OCI-M2 (cell line): ENCODE measurements around the gene OGFOD3.
"Not testable (repeated sequence)": the region's sequence is repeated elsewhere in the genome, so short reads cannot be mapped to it uniquely, and the experiment has no call there.

ENCODE experiments used
- DNase-seq: peaks from one replicate; lab custom pipeline; 2025; ENCODE audit not compliant: unreplicated experiment; lab: John Stamatoyannopoulos, UW

OGFOD3 gene

DNA sequence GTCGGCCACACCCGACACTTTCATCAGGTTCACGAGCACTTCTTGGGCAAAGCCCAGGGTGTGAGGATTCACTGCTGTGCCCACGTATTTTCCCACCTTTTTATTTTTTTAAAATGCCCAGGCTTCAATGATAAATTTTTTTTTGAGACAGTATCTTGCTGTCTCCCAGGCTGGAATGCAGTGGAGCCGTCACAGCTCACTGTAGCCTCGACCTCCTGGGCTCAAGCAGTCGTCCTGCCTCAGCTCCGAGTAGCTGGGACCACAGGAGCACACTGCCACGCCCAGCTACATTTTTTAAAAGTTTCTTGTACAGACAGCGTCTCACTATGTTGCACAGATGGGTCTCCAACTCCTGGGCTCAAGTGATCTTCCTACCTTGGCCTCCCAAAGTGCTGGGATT, 29.0 kb downstream of the OGFOD3 start:
- no peak for DNase-seq

DNA sequence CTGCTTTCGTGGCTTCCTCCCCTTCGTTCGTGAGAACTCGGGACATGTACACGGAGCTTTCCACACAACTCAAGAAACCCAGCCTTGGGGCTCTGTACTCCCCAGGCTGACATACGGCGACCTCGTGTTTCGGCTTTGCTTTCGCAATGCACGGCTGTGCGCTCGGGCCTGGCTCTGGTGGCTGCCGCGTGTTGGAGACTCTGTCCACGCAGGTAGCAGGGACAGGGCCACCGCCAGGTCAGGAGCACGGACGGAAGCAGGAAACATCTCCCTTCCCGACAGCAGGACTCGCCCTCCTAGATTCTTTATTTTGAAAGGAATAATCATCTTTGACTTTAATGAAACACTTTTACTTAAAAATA, 29.5 kb downstream of the OGFOD3 start:
- no peak for DNase-seq

DNA sequence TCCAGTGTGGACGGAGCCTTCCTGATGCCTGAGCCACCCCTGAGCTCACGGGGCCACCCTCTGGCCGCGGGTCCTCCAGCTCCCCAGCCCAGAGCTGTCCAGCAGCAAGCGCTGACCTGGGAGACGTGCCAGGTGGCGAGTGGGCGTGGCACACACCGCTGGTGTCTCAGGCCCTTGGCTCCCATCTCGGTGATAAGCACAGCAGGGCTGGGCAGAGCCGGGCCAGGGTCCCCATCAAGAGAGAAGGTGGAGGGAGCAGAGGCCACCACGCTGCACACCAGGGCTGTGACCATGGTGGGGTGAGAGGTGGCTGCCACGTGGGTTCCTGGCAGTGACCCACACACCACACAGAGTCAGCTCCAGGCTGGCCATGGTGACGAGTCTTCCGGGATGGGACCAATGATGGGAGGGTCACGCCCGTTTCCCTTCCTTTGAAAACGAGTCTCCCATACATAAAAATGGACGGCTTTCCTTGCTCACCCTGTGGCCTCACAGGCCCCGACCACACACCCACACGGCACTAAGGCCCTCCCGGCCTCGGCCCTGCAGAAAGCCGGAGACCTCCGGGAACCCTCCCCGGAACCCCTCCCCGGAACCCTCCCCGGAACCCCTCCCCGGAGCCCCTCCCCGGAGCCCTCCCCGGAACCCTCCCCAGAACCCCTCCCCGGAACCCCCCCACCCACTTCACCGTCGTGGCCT, 30.0 kb downstream of the OGFOD3 start:
- DNase-seq, result no peak

DNA sequence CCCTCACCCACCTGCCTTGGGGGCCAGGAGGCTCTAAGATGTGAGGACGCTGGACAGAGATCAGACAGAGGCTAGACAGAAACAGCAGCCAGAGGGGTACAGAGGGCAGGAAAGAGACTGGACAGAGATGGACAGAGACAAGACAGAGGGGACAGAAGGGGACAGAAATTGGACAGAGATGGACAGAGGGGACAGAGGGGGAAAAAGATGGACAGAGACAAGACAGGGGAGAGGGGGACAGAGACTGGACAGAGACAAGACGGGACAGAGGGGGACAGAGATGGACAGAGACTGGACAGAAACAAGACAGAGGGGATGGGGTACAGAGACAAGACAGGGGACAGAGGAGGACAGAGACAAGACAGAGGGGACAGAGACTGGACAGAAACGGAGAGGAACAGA, 30.7 kb downstream of the OGFOD3 start:
- DNase-seq, result no peak

DNA sequence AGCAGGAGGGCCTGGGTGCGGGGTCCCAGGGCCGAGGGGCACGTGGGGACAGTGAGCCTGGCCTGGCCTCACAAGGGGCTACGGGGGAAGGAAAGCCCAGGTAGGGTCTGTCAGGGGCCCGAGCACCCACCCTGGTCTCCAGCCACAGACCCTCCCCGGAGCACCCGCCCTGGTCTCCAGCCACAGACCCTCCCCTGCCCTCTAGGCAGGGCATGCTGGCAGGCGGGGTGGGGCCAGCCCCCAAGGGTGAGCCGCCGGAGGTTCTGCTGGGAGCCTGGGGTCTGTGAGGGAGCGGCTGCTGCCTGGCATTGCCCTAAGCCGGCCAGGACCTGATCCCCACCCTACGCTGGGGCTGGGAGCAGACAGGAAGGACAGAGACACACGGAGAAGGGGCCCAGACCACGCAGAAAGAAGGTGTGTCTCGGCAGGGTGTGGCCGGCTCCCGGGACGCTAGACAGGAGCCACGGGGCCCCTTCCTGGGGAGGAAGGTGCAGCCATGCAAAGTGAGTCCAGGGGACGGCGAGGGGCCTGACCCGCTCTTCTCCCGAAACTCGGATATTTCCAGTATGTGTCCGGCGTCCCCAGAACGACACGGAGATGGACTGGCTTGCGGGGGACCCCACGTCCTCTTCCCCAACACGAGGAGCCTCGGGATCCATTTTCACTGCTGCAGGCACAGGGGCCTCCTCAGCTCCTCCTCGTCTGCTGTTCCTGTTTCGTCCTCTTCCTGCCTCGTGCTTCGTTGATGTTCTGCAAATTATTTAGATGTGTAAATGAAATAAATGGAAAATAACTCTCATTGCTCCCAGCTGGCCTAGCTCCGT, 31.3 kb downstream of the OGFOD3 start:
- DNase-seq, result no peak

DNA sequence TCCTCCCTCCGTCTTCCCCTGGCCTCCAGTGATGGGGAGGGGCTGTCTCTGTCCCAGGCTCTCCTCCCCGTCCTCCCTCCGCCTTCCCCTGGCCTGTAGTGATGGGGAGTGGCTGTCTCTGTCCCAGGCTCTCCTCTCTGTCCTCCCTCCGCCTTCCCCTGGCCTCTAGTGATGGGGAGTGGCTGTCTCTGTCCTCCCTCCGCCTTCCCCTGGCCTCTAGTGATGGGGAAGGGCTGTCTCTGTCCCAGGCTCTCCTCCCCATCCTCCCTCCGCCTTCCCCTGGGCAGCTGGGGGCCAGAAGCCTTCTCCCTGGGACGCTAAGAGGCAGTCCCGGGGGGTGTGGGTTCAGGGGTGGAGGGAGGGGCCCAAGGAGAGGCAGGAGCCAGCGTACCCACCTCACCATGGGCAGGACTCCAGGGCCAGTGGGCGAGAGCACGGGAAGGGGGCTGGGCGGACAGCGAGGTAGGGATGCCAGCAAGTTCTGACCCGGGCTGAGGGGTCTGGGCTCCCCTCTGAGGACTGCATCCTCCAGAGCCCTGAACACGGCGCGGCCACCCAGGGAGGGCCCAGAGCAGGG, 32.0 kb downstream of the OGFOD3 start:
- no peak for DNase-seq

DNA sequence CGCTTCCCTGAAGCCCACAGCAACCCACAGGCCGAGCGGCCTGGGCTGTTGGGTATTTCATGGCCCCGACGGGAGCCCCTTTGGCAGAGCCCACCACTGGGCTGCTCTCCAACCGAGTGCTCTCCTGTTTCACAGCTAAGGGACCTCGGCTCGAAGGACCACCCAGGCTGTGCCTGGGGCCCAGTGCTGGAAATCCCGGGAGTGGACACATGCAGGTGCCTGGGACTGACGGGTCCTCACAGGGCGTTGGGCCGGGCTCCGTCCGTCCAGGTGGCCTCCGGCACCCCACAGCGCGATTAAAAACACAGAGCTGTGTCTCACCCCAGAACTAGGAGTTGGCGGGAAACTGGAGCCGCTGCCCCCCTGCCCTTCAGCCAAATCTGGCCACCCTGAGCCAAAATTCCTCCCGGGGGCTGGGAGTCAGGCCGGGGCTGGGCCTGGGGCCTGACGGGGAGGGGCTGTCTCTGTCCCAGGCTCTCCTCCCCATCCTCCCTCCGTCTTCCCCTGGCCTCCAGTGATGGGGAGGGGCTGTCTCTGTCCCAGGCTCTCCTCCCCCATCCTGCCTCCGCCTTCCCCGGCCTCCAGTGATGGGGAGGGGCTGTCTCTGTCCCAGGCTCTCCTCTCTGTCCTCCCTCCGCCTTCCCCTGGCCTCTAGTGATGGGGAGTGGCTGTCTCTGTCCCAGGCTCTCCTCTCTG, 32.7 kb downstream of the OGFOD3 start:
- DNase-seq, result no peak

DNA sequence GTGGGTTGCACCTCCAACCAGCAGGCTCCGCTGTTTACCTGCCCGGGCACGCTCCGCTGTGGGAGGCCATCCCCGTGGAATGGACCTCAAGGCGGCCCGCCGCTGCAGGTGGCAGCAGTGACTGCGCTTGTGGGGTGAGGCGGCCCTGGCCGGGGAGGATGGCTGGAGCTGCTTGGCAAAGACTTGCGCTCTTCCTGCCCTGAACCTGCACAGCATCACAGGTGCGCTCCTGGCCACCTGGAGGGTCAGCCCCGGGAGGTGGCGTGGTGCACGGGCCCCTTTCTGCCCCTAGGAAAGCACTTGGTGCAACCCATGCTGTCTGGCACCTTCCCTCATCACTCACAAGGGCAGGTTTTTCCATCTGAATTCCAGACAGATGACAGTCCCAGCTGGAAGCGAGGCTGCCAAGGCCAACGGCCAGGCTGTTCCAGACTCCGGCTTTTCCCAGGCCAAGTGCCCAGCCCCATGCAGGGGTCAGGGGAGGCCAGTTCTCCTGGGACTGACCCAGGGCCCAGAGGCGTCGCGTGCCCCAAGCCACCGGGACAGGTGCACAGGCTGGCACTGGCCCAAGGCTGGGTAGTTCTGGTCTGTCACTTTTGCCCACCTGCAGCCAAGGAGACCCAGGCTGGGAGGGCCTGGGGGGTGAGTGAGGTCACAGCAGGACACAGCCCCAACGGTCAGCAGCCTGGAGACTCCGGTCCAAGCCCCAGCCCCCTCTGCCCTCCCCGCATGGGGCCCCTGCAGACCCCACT, 33.5 kb downstream of the OGFOD3 start:
- DNase-seq, result no peak

DNA sequence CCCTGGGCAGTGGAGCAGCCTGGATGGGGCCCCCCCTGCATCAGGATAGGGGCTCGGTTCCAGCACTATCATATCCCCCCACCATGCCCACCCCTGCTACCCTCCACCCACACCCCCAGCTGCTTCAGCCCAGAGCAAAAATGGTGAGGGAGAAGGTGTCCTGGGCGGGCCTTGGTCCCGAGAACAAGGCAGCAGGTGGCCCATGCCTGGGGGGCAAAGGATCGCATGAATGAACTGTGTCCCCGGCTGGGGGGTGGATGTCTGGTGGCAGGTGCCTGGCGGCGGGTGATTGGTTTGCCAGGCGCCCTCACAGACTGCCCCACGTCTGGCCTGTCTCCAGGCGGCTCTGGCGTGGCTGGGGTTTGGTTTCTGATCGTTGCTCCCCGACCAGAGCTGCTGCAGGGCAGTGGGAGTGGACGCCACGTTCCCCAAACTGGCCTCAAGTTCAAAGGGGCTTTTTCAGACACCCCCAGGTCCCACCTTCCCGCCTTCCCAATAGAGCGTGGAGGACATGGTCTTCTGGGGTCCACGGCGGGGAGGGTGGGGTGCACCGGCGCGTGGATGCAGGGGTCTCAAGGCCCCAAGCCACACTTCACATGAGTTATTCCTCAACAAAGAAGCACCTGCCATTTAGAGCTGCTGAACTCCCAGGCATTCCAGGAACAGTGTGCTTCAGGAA, 34.2 kb downstream of the OGFOD3 start:
- DNase-seq, result no peak

DNA sequence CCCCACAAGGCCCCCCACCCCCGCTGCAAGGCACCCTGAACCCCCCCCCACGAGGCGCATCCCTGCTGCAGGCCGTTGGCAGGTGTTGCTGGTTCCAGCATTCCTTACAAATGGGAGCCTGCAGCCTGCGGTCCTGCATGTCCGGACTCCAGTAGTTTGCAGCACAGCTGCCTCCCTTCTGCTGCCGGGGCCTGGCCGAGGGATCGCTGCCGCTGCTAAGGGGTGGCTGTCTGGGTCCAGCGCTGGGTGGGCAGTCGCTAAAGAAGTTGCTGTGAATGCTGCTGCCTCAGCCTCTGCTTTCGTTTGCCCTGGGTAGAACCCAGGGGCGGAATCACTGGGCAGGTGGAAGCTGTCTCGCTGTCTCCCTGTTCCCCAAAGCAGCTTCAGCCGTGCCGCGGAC, 35.0 kb downstream of the OGFOD3 start:
- DNase-seq, result no peak

DNA sequence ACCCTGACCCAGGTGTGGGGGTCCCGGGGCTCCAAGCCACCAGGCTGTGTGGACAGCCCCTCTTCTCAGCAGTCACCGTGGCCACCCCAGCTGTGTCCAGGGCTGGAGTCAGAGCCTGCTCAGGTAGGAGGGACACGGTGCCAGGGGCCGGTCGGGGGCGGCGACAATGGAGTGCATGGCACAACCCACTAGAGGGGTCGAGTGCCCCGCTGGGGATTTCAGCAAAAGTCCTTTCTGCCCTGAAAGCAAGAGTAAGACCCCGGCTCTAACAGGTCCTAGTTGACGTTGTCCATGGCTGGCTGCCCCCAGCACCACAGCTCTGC, 35.5 kb downstream of the OGFOD3 start:
- no peak for DNase-seq

DNA sequence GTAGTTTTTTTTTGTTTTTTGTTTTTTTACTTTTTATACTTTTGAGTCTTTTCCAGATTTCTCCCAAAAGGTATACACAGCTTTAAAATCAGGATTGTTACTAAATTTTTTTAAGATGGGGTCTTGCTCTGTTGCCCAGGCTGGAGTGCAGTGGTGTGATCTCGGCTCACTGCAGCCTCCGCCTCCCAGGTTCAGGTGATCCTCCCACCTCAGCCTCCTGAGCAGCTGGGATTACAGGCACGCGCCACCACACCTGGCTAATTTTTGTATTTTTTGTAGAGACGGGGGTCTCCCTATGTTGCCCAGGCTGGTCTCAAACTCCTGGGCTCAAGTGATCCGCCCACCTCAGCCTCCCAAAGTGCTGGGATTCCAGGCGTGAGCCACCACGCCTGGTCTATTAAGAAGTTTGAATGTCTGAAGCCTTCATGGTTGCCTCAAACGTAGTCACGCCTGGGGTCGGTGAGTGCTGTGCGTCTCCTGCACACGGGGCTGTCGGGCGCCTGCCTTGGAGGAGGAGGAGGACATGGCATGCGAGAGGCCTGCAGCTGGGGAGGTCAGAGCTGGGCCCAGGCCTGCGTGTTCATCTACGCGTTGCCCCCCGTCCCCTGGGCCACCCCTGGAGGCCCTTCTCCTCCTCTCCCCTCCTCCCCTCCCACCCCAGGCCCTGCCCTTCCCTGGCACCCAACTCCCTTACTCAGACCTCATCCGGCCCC, 36.0 kb downstream of the OGFOD3 start:
- not testable (repeated sequence) for DNase-seq

DNA sequence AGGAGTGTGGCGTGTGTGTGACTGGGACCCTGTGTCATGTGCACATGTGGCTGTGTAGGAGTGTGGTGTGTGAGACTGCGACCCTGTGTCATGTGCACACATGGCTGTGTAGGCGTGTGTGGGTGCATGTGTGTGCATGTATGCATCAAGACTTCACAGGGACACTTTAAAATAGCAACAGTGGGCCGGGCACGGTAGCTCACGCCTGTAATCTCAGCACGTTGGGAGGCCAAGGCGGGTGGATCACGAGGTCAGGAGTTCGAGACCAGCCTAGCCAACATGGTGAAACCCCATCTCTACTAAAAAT, 36.7 kb downstream of the OGFOD3 start:
- not testable (repeated sequence) for DNase-seq

DNA sequence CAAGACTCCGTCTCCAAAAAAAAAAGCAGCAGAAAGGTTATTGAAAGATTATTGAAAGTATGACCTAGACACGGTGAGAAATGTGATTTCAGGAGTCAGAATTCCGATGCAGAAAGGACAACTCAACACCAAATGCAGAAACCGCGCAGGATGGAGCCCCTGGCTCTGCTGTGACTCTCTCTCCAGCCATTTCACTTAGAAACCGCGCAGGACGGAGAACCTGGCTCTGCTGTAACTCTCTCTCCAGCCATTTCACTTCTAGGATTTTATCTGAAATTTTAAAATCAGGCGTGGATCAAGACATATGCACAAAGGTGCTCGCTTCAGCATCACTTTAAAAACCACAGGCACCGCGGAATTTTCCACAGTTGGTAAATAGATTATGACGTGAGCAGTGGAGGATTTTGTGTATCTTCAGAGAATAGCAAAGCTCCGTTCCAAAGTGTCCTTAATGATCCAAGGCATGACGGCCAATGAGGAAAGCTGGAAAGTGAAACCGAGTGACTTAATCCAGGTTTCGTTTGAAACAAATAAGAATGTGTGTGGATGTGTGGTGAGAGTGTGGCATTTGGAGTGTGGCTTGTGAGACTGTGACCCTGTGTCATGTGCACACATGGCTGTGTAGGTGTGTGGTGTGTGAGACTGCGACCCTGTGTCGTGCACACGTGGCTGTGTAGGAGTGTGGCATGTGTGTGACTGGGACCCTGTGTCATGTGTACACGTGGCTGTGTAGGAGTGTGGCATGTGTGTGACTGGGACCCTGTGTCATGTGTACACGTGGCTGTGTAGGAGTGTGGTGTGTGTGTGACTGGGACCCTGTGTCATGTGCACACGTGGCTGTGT, 37.3 kb downstream of the OGFOD3 start:
- no peak for DNase-seq

DNA sequence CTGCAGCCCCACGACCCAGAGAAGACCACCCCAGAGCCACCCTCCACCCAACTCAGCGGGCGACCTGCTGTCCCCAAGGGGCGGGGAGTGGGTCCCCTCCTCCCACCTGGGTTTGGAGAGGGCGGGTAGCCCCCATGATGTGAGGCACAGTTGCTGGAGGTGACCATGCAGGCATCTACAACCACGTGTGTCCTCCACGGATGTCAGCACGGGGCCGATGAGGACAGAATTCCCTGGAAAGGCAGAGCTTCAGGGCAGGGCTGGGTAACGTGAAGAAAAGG, 39.7 kb downstream of the OGFOD3 start:
- DNase-seq, result no peak

DNA sequence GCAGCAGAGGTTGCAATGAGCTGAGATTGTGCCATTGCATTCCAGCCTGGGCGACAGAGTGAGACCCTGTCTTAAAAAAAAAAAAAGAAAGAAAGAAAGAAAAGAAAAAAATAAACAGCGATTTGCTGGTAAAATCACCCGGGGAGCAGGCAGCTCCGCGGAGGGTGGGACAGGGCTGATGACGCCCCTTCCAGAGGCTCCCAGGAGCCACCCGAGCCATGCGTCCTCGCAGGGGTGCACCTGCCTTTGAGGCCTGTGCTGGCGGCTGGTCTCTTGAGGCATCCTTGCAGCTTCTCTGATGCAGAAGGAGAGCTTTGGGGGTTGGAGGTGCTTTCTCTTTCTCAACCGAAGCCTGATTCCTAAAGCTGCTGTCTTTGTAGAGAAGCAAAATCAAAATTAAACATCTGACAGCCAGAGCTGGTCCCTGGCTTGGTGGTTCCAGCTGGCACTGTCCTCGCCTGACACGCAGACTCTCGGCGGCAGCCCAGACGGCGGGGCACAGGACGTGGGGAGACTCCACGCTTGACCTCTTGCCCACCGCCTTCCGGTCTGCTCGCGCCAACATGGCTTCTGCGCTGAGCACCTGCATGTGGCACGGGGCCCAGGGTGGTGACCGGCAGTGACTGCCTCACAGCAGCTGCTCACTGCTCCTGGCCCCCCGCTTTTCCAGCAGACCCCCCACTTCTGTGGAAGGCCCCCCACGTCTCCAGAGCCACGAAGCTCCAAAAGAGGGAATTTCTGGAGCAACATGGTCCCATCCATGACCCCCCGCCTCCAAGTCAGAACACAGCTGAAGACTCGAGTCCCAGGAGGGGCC, 40.3 kb downstream of the OGFOD3 start:
- no peak for DNase-seq

DNA sequence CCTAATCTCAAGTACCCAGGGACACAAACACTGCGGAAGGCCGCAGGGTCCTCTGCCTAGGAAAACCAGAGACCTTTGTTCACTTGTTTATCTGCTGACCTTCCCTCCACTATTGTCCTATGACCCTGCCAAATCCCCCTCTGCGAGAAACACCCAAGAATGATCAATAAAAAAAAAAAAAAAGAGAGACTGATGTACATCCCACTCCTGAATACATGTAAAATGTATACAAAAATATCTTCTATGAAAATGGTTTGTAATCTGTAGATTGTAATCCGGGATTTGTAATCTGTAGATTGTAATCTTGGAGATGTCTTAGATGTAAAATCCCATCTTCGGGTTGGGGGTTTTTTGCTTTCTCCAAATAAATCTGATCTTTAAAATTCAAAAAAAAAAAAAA, 41.1 kb downstream of the OGFOD3 start:
- not testable (repeated sequence) for DNase-seq

DNA sequence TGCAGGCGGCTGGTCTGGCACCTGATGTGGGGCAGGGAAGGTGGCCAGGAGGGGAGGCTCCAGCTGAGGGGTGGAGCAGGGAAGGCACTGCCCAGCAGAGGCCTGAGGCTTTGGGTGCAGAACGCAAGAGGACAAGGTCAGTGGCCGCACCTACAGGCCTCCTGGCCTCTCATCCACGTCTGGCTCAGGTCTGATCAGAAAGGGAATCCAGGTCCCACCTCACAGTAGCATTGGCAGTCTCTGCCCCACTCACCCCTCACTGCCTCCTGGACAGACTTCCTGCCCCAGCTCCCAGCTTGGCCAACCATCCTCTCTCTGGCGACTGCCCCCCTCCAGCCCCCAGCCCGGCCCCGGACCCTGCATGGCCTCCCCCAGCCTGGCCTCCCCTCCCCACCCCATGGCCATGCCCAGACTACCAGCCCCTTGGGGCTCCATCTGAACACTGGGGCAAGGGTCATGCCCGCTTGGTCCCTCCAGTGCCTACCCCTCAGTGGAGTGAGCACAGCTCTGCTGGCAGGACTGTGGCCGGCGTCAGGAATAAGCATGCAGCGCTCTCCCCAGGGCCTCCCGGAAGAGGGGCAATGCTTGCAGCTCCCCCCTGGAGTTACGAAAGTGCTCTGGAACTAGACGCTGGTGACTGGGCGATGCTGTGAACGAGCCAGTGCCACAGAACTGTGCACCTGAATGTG, 42.2 kb downstream of the OGFOD3 start:
- DNase-seq, result no peak
